HG03045 (cell line): ENCODE results near the gene BRD4.

Experiments used
- ATAC-seq: cut with Tn5 transposase; IDR thresholded peaks from one replicate; pipeline ENCODE4 v1.9.1; 2021; ENCODE audit warnings: mild to moderate bottlenecking, moderate library complexity; ENCODE audit not compliant: unreplicated experiment

BRD4 gene

DNA sequence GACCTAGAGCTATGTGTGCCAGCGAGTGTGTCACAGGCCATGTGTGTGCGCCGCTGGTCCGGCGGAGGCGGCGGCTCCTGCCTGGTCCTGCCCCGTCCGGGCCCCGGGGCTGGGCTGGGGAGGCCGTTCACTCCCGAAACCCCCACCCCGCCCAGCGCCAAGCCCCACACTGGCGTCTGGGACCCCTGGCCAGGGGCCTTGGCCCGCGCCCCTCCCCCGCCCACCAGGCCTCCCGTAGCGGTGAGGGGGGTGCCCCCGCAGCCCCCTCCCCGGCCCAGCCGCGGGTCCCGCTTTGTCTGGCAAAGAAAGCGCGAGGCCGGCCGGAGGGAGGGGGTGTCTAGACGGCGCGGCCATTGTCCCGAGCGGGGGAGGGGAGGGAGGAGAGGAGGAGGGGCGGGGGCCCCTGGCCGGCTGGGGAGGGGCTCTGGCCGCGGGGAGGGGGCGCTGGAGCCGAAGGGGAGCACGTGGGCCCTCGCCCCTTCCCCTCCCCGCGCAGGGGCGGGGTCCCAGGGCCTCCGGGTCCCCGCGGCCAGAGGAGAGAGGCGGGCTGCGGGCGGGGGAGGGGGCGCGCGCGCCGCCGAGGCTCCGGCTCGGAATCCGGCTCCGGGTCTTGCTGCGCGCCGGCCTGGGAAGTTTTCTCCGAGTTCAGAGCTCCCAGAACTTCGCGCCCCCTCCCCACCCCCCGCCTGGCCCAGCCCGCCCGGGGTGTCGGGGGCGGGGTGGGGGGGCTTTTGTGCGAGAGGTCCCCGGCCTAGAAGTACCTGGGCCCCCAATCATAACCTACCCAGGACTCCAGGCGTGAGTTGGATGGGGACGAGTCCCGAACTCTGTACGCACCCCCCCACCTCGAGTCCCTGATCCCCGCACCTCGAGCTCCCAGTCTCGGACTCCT is 132.4 kb downstream of the BRD4 start:
- ATAC-seq, result no peak

DNA sequence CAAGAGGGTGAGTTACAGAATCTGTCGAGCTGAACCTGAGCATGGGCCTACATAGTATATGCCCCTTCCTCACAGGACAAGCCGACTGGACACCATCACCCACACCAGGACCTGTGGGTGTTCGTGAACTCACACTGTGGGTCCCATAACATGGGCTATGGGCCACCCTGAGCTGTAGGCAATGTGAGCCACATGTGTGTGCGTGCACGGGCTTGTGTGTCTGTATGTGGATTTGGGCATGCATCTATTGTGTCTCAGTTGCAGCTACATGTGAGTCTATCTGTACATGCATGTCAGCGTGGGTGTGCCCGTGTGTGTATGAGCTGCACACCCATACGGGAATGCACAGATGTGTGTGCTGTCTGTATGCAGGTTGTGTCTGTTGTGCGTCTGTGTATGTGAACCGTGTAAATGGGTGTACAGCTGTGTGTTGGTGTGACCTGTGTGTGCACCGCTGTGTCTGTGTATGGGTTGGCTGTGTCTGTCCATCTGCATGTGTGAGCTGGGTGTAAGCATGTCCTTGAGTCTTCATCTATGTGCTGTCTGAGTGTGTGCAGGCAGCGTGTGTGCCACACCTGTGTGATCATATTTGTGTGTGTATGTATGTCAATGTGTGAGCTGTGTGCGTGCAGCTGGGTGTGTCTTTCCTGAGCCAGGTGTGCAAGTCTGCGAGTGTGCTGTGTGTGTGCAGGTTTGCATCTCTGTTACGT is 133.2 kb downstream of the BRD4 start:
- no peak for ATAC-seq

DNA sequence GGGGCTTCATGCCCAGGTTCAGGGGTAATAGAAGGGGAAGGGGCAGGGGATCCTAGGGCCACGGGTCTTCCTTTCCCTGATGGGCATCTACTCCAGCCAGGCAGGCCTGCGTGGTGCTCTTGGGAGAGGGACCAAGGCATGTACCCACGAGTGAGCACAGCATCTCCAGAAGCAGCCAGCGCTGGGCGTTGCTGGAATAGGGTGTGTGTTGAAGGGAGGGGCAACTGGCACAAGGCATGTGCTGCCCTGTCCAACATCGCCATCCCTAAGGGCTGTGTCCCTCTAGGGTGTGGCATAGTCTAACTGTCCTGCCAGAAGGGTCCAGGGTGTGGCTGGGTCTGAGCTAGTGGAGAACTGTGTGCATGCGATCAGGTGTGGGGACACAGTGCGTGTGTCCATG is 134.4 kb downstream of the BRD4 start:
- no peak for ATAC-seq

DNA sequence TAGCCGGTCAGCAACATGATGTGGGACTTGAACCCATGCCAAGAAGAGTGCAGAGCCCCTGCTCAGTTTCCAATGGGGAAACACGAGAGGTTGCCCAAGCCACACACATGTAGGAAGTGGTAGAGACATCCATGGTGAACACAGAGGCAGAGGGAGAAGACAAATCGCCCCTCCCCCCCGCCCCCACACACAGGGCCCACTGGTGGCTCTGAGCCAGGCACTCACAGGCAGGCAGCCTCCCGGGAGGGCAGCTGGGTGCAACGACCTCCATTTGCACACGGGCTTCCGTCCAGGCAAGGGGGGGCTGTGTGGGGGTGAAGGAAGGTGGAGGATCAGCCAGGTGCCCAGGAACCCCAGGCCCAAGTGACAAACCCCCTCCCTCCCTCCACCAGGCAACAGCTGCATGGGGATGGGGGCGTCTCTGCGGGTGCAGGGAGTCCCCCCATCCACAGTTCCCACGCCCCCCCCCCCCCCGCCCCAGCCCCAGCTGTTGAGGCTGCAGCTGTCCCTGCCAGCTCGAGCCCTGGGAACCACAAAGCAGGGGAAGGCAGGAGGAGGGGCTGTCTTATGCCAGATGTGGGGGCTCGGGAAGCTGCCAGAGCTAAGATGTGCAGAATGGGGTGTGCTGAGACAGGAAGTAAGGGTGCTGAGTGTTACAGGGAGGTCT is 134.9 kb downstream of the BRD4 start:
- ATAC-seq, result no peak

DNA sequence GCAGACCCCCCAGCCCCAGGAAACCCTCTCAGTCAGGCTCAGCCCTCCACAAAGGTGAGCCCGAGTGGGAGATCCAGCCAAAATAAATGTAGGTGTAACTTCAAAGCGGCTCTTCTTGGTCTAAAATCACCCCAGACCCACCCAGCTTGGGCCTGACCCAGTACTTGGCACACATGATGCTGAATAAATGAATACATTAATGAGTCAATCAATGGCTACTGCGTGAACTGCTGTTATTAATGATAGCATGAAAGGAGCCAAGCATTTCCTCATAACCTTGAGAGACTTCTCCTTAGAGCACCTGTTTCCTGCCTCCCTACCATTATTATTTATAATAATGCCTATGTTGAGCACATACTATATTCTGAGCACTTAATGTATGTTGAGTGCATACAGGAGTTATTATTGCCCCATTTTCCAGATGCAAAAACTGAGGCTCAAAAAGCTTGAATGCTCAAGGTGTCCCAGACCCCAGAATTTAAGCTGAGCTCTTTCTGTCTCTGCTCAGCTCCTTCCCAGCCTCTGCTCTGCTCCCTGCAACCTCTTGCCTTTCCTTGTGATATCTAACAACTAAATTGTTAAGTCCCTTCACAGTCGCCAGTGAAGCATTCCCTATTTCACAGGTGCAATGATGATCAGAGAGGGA is 135.9 kb downstream of the BRD4 start:
- ATAC-seq, result no peak

DNA sequence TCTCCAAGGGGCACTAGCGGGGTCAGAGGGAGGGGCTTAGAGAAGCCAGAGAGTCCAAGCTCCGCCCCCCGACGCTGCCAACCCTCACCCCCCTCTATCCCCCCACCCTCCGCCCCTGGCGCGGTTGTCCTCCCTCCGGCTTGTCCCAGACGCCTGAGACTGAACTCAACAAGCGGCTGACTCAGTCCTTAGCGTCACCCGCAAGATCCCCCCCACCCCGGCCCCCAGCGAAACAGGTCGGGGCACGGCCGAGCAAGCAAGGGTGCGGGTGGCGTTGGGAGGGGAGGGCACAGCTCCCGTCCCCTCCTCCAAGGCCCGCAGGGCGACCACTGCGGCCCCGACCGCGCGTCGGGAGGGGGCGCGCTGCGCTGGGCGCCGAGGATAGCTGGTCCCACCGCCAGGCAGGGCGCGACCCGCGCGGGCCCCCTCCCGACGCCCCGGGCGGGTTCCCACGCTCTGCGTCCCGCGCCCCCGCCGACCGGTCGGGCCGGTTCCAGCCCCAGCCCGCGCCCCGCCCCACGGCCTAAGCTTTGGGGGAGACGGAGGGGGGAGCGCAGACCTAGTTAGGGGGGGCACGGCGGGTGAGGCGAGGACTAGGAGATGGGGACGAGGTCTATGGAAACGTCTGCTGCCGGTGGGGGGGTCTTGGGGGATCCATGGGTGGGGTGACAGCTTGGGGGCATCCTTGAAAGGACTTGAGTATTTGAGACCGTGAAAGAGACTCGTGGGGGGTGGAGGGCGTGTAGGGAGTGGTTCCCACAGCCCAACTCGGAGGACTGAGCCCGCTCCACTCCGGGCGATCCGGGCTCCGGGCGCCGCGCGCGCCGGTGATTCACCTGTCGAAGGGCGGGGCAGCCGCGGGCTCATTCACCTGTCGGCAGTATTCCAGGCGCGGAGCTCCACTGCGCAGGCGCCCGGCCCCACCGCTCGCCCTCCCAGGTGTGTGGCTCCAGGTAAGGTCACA is 136.7 kb downstream of the BRD4 start:
- no peak for ATAC-seq

DNA sequence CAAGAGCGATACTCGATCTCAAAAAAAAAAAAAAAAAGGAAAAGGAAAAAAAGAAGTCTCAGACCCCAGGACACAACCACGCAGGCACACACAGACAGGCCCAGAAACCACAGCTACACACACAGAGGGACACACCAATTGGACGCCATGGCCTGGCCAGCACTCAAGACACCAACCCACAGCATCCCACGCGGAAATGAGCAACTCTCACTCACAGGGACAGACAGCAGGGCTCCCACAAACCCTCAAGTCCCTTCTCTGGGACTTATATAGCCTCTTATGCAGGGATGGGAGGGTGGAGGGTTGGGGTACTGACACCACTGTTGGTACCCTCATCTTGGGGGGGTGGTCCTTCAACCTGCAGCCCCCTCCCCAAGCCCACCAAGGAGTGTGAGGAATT is 137.4 kb downstream of the BRD4 start:
- no peak for ATAC-seq

DNA sequence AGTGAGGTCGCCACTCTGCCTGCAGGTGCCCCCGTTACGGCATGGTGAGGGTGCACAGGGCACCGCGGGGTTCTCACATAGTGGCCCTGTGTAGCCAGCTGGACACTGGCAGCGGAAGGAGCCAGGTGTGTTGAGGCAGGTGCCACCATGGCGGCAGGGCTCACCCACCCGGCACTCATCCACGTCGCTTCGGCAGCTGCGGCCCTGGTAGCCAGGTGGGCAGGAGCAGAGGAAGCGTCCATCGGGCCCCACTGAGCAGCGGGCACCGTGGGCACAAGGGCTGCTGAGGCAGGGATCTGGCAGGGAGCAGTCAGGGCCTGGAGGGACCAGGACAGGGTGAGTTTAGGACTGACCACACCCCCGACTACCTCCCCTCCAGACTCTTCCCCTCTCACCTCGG is 140.4 kb downstream of the BRD4 start:
- no peak for ATAC-seq

DNA sequence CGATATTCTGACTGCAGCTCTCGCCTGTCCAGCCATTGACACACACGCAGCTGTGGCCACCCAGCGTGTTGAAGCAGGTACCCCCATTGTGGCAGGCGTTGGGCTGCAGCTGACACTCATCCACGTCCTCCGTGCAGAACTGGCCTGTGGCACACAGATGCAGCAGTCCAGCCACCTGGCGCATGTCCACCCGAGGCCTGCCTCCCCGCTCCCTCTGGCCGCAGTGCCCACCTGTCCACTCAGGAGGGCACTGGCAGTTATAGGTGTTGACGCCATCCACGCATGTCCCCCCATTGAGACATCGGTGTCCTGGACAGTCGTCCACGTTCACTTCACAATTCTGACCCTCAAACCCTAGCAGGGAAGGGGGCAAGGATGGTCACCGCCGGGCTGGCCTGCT is 140.8 kb downstream of the BRD4 start:
- ATAC-seq, result no peak

DNA sequence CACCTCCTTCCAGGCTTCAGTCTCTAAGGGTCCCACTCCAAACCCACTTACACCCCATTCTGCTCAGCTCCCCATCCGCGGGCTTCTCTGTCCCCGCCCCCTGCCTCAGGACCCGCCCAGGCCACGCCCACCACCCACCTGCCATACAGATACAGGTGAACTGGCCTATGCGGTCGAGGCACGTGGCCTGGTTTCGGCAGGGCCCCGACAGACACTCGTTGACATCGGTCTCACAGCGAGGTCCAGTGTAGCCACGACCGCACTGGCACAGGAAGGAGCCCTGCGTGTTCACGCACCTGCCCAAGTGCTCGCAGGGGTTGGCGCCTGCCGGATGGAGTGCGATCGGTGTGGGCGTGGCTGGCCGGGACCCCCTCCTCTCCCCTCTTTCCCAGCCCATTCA is 143.5 kb downstream of the BRD4 start:
- no peak for ATAC-seq

DNA sequence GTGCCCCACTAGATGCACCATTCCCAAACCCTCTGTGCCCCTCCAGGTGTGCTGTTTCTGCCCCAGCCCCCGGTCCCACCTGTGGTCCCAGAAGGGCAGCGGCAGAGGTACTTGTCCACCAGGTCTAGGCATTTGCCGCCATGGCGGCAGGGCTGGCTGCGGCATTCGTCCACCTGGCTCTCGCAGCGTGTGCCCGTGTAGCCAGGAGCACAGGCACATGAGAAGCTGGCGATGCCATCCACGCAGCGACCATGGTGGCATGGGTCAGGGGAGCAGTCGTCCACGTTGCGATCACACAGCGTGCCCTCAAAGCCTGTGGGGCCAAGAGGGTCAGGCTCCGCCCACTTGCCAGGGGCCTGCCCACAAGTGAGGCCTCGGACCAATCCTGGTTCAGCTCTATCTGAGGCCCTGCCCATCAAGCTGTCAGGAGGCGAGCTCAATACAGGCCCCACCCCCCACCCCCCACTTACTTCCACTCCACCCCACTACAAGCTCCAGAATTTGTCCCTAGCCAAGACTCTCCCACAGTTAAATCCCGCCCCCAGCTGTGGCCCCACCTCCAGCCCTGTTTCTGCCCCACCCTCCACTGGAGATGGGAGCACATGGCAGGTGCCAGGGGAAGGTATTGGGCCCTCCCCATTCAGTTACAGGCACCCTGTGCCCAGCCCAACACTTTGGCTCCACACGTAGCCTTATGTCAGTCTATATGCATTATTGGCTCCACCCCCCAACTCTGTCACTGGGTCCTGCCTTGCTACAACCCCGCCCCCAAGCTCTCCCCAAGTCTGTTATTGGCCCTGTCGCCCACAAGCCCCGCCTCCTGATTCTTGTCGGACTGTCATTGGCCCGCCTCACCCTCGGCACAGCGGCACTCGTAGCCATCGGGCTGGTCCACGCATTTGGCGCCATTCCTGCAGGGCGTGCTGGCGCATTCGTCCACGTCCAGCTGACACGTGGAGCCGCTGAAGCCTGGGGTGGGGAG is 145.0 kb downstream of the BRD4 start:
- ATAC-seq, result no peak
